HepG2 (cell line): ENCODE data around the gene MRM1. TPM values are rescaled to one million over a fixed set of nuclear protein-coding genes. Genes with fewer than 3 reads are reported as not detected.

ENCODE experiments used
- ARID5B ChIP-seq: IDR thresholded peaks from 2 replicates; pipeline ENCODE4 v1.4.0; 2020; ENCODE audit warnings: mild to moderate bottlenecking, missing genetic modification reagents
- BORCS8-MEF2B ChIP-seq: sonication (generic); formaldehyde crosslinking; IDR thresholded peaks from 2 replicates; pipeline ENCODE4 v1.8.0; 2022; ENCODE audit warnings: mild to moderate bottlenecking, missing genetic modification reagents
- ETS1 ChIP-seq: sonication (generic); formaldehyde crosslinking; IDR thresholded peaks from 2 replicates; pipeline ENCODE4 v1.4.0; 2020; ENCODE audit warnings: missing genetic modification reagents
- GABPA ChIP-seq, 2 experiments: IDR thresholded peaks; 2 replicates each; pipeline ENCODE4 v1.6.1; 2011 to 2016; ENCODE audit warnings: low read depth in 2 of 2, low read length in 1 of 2, missing biosample characterization in 1 of 2, missing genetic modification characterization in 1 of 2
- HES4 ChIP-seq: sonication (generic); formaldehyde crosslinking; IDR thresholded peaks from 2 replicates; pipeline ENCODE4 v1.9.0; 2021; ENCODE audit warnings: mild to moderate bottlenecking, missing genetic modification reagents, borderline replicate concordance
- HNF4A ChIP-seq: sonication (generic); formaldehyde crosslinking; IDR thresholded peaks from 2 replicates; pipeline ENCODE4 v1.4.0; 2020; ENCODE audit warnings: missing genetic modification reagents
- JDP2 ChIP-seq: sonication (generic); formaldehyde crosslinking; IDR thresholded peaks from 2 replicates; pipeline ENCODE4 v1.8.1; 2022; ENCODE audit warnings: missing genetic modification reagents, borderline replicate concordance
- KAT8 ChIP-seq: IDR thresholded peaks from 2 replicates; pipeline ENCODE4 v1.6.1; 2016; ENCODE audit warnings: missing genetic modification reagents, missing compliant biosample characterization
- KLF13 ChIP-seq: sonication (generic); formaldehyde crosslinking; IDR thresholded peaks from 2 replicates; pipeline ENCODE4 v1.4.0; 2020; ENCODE audit warnings: mild to moderate bottlenecking, missing genetic modification reagents
- MAZ ChIP-seq, 2 experiments: sonication (generic) in 1 of 2; formaldehyde crosslinking in 1 of 2; IDR thresholded peaks; 2 replicates each; pipeline versions ENCODE4 v1.5.0 to v1.6.1; 2012 to 2020; ENCODE audit warnings: low read depth in 2 of 2, mild to moderate bottlenecking in 2 of 2, borderline replicate concordance in 1 of 2, improper control_type of control experiment in 1 of 2, low read length in 1 of 2, missing genetic modification reagents in 1 of 2, moderate library complexity in 1 of 2
- PAXIP1 ChIP-seq: sonication (generic); formaldehyde crosslinking; conservative IDR thresholded peaks from 2 replicates; pipeline ENCODE4 v1.4.0; 2020; ENCODE audit warnings: mild to moderate bottlenecking, missing genetic modification reagents, moderate library complexity
- PHB2 ChIP-seq: fragments of 450-650 bp; IDR thresholded peaks from 2 replicates; pipeline ENCODE4 v1.6.1; 2018; ENCODE audit not compliant: partially characterized antibody
- SRY ChIP-seq: sonication (generic); formaldehyde crosslinking; IDR thresholded peaks from 2 replicates; pipeline ENCODE4 v1.8.0; 2022; ENCODE audit warnings: mild to moderate bottlenecking, missing genetic modification reagents
- ZBTB7B ChIP-seq: sonication (generic); formaldehyde crosslinking; IDR thresholded peaks from 2 replicates; pipeline ENCODE4 v1.4.0; 2020; ENCODE audit warnings: missing genetic modification reagents
- ZBTB8A ChIP-seq: sonication (generic); formaldehyde crosslinking; IDR thresholded peaks from 2 replicates; pipeline ENCODE4 v1.4.0; 2020; ENCODE audit warnings: mild to moderate bottlenecking, low read depth, missing genetic modification reagents, borderline replicate concordance
- ZFP37 ChIP-seq: sonication (generic); formaldehyde crosslinking; IDR thresholded peaks from 2 replicates; pipeline ENCODE4 v1.4.0; 2020; ENCODE audit warnings: missing genetic modification reagents, borderline replicate concordance
- ZFY ChIP-seq: sonication (generic); formaldehyde crosslinking; IDR thresholded peaks from 2 replicates; pipeline ENCODE4 v1.4.0; 2020; ENCODE audit warnings: missing genetic modification reagents
- ZMYM4 ChIP-seq: sonication (generic); formaldehyde crosslinking; IDR thresholded peaks from 2 replicates; pipeline ENCODE4 v1.8.1; 2023; ENCODE audit warnings: mild to moderate bottlenecking, missing genetic modification reagents
- ZNF652 ChIP-seq: IDR thresholded peaks from 2 replicates; pipeline ENCODE4 v1.6.1; 2016; ENCODE audit warnings: low read depth, borderline replicate concordance
- ZNF766 ChIP-seq: sonication (generic); formaldehyde crosslinking; IDR thresholded peaks from 2 replicates; pipeline ENCODE4 v1.5.0; 2020; ENCODE audit warnings: missing genetic modification reagents, borderline replicate concordance
- polyA plus RNA-seq, 8 experiments: library from polyadenylated mRNA; depleted of rRNA in 3 of 8; stranded (reverse) in 7 of 8; unstranded in 1 of 8; fragments of >200 nt; fragmentation: Illumina TruSeq in 4 of 8; extraction: Trizol in 4 of 8; gene quantifications; 2 replicates each; pipeline versions ENCODE4 v1.2.1 to v1.2.3, GENCODE V29; 2011 to 2016; ENCODE audit warnings: low read depth in 4 of 8, missing spikeins in 1 of 8, mixed read lengths in 1 of 8; ENCODE audit not compliant: insufficient read depth in 1 of 8
- total RNA-seq, 5 experiments: library from RNA; depleted of rRNA; stranded (reverse); fragments of >200 nt; fragmentation: Illumina TruSeq; extraction: Trizol; gene quantifications; 2 replicates each; pipeline ENCODE4 v1.2.3, GENCODE V29; 2016; ENCODE audit warnings: low read depth in 1 of 5

Gene MRM1
- total and polyA plus RNA-seq, 2 of the 13 experiments (the other 11 are each of a cell fraction or from before 2014, with no cell fraction given) = 4.1 to 11.3 TPM

- TF ChIP-seq ARID5B (0 out of 2 replicates have a peak, but pooled peaks have one; percentile 24), HES4 (CRISPR knock-in tag) (no peak), SRY (CRISPR knock-in tag) (no peak), MAZ (IDR thresholded peaks at IDR 0.05; ENCODE audit: borderline replicate concordance, low read depth, low read length) (peak; percentile 26; the same call in 1 of the 2 replicates), MAZ (CRISPR knock-in tag; IDR thresholded peaks at IDR 0.05; ENCODE audit: low read depth) (0 out of 2 replicates have a peak, but pooled peaks have one; percentile 52), ZNF766 (CRISPR knock-in tag) (no peak), ZFP37 (0 out of 2 replicates have a peak, but pooled peaks have one; percentile 43), BORCS8-MEF2B (CRISPR knock-in tag) (no peak), KAT8 (CRISPR knock-in tag) (0 out of 2 replicates have a peak, but pooled peaks have one; percentile 21), HNF4A (CRISPR knock-in tag) (peak; percentile 76), KLF13 (no peak), JDP2 (CRISPR knock-in tag) (no peak), ZMYM4 (CRISPR knock-in tag) (0 out of 2 replicates have a peak, but pooled peaks have one; percentile 33), ETS1 (CRISPR knock-in tag) (no peak), ZNF652 (CRISPR knock-in tag) (peak; percentile 51; the same call in 1 of the 2 replicates), ZFY (CRISPR knock-in tag) (no peak), ZBTB7B (CRISPR knock-in tag) (peak; percentile 43; the same call in 1 of the 2 replicates), PAXIP1 (peak; percentile 71), GABPA (IDR thresholded peaks at IDR 0.05; ENCODE audit: low read depth, low read length) (no peak), GABPA (CRISPR knock-in tag; IDR thresholded peaks at IDR 0.05; ENCODE audit: low read depth) (peak; percentile 30; the same call in 1 of the 2 replicates), PHB2 (no peak), ZBTB8A (CRISPR knock-in tag) (no peak)
These were observed 8.6 kb upstream of the MRM1 start (continued) for GRCh38 chr17:36592716-36593321.
